HG03571 (cell line): Measurements from ENCODE around the gene FAHD1.

Experiments used
- ATAC-seq: cut with Tn5 transposase; IDR thresholded peaks from one replicate; pipeline ENCODE4 v1.9.1; 2021; ENCODE audit not compliant: unreplicated experiment

Gene FAHD1

GRCh38 chr16:1878256-1878655 lies 51.2 kb downstream of the FAHD1 start:
- no peak for ATAC-seq
